GM21528 (cell line): ENCODE measurements around the gene HOXD12.

Experiments used
- ATAC-seq: cut with Tn5 transposase; IDR thresholded peaks from one replicate; pipeline ENCODE4 v1.9.1; 2021; ENCODE audit warnings: mild to moderate bottlenecking, moderate library complexity; ENCODE audit not compliant: unreplicated experiment, low FRiP score

Gene HOXD12

GRCh38 chr2:176092270-176093144 is 7.1 kb upstream of the HOXD12 start, which contains the start of gene HOXD13:
Gene HOXD13, plus strand, starts transcription at chr2:176092721. Its CDS starts 170 bp downstream, at chr2:176092891.
- ATAC-seq = no peak

DNA sequence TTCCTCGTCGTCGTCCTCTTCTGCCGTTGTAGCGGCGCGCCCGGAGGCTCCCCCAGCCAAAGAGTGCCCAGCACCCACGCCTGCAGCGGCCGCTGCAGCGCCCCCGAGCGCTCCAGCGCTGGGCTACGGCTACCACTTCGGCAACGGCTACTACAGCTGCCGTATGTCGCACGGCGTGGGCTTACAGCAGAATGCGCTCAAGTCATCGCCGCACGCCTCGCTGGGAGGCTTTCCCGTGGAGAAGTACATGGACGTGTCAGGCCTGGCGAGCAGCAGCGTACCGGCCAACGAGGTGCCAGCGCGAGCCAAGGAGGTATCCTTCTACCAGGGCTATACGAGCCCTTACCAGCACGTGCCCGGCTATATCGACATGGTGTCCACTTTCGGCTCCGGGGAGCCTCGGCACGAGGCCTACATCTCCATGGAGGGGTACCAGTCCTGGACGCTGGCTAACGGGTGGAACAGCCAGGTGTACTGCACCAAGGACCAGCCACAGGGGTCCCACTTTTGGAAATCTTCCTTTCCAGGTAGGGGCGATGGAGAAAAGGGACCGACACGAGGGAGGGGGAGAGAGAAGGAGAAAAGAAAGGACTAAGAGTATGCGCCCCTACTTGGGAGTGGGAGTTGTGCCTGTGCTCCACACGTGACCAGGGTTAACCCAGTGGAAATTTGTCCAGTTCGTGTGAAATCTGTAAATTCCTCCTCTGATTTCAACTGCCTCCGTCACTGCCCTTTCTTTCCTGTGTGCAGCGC is 6.3 kb upstream of the HOXD12 start:
- ATAC-seq = no peak

GRCh38 chr2:176093898-176094249 is 5.7 kb upstream of the HOXD12 start:
- no peak for ATAC-seq

- ATAC-seq = no peak
Observed at GRCh38 chr2:176094349-176094748, 5.2 kb upstream of the HOXD12 start.

- ATAC-seq = no peak
Observed at GRCh38 chr2:176095421-176095820, 4.2 kb upstream of the HOXD12 start.

DNA sequence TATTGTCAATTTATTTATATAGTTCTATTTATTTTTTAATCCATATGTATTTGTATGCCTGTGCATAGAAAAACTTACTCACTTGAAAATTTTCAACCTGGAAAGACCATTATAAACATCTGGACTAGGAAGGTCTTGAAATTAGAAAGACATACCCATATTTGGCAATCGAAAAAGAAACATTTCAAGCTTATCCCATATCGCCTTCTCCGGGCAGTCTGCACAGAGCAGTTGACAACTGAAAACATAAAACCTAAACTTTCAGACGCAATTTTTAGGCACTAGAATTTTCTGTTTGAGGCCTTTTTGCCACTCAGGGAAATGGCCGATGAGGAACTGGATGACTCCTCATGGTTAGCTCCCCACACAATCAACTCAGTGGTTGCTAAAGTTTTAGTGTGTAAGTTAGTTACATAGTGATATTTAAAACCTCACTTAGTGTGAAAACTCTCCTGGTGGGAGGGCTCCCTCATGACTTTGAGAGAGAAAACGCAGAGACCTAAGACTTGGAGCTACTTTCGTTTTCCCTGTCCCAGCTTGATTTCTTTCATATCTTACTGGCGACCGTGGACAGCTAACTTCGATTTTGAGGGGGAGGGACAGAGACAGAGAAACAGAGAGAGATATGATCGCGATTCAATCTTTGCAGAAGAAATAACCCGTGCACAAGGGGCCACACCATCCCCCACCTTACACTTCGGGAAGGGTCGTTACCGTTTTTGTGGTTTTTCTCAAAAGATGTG is 3.2 kb upstream of the HOXD12 start:
- no peak for ATAC-seq

- peak; percentile 83 for ATAC-seq
Observed at GRCh38 chr2:176096986-176097819, 2.4 kb upstream of the HOXD12 start.

DNA sequence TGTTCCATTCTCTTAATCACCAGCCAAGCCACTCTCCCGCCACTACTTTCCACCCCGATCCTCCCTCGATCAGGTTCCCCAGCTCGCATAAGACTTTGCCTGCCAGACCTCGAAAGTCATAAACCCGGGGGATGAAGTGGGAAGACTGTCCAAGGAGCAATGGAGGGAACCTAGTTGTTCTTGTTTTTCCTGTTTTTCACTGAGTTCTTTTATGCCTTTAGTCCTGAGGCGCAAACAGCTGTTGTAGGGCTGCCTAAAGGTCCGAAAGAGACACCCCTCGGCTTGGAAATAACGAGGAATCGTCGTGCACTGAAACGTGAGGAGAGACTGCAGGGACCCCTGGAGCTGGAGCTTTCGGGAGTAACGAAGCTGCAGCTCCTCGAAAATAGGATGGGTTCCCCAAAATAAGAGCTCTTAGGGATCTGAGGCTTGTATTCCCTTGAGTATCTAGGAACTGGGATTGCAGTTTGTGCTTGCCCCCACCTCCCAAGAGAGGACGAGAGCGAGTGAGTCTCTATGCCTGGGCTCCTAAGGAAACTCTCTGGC is 1.7 kb upstream of the HOXD12 start:
- no peak for ATAC-seq

DNA sequence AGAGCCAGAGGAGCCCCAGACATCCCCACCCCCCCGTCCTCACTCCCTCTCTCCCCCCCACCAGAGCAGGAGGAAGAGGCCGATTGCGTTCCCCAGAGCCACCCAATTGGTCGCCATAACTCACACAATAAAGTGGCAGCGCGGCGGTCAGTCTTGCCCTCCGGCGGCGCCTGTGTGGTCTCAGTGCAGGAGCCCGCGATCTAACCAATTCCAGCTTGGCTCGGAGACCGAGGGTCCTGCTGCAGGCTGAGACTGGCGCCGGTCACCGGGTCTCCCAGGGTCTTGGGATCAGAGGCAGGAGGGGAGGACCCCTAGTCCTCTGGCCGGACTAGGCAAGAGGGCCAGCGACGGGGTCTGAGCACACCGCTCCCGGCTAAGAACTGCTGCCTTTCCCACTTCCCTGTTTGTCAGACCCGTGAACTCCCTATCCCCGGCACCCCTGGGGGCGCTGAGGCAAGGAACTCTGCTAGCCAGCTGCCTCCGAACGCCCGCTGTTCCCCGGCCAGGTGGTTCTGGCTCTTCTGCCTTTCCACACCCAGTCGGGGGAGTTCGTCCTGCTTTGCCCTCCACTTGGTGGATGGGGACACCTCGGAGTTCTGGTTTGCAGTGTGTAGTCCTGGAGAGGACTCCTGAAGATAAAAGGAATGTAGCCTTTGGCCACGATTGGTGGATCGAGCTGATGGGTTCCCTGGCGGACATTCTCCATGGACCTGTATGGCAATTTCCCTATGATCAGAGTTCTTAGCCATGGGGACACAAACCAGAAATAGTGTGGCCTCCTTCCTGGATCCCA is 1.0 kb upstream of the HOXD12 start:
- no peak for ATAC-seq

DNA sequence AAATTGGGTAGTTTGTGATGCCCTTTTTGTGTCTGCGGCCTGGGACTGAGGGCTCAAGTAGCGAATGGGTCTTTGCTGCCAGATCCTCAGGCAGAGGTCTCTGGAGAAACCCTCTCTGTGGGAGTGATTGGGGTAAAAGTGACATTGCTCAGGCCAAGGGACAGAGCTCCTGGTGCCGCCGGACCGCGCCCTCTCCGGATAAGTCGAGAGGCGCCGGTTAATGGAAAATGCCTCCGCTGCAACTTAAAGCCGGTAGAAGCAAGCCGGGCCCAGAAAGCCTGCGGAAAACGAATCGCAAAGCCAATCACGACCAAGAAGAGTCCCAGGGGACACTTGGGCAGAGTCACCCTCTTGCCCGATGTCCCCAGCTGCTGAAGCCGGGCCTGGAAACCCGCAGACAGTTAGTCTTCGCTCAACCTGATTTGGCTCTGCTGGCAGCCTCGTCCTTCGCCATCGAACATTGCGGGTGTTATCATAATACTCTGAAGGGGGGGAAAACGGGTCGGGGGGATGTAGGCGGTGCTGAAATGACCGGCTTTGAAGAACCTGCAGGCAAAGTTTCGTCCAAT is 352 bp upstream of the HOXD12 start:
- ATAC-seq = no peak

GRCh38 chr2:176100547-176101140 is 1.0 kb downstream of the HOXD12 start:
- no peak for ATAC-seq

- ATAC-seq = no peak
Observed at GRCh38 chr2:176101216-176101830, 1.7 kb downstream of the HOXD12 start.

DNA sequence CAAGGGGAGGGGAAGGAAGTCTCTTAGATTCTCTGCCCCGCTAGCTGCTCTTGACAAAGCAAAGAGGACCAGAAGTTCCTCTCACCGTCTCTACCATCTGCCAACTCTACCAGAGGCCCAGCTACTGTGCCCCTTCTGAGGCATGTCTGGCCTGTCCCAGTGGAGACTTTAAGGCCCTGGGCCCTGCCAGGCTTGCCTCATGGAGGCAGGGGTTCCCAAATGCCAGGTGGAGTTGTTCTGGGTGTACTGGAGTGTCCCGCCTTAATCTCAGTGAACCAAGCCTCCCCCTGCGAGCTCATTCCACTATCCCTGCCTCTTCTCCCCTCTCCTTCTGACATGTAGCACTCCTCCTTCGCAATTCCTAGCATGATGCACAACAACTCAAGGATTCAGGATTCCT is 2.2 kb downstream of the HOXD12 start:
- no peak for ATAC-seq

DNA sequence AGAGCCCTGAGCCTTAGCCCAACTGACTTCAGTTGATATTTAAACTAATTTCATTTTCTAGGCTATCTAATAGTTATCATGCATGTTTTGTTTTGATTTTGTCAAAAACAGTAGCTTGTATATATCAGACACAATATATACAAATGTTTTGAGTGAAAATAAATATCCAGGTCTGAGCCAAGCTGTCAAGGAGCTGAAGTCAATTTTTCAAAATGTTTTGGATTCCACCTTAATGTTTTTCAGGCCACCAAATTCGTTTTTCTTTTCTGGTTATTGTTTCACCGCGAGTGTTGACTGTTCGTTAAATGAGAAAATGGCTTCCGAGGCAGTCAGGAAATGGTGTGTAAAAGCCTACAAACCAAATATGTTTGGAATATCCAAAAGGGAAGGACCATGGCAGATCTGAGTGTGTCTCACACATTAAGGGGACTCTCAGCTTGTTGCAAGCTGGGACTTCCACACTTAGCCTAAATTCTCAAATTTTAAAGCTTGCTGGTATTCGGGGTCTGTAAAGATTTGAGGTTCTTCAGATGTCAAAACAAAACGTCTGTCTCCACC is 2.8 kb downstream of the HOXD12 start:
- ATAC-seq = no peak

- ATAC-seq = no peak
Observed at GRCh38 chr2:176103194-176103593, 3.6 kb downstream of the HOXD12 start.

GRCh38 chr2:176103742-176104315 is 4.2 kb downstream of the HOXD12 start:
- ATAC-seq = no peak

- ATAC-seq = no peak
Observed at GRCh38 chr2:176104316-176105077, 4.9 kb downstream of the HOXD12 start.
